Ureter (tissue), 1 donor: ENCODE results near the gene FGFR4. TPM values are rescaled to one million over a fixed set of nuclear protein-coding genes. Genes with fewer than 3 reads are reported as not detected.

Source experiments
- DNase-seq: peaks from one replicate; pipeline ENCODE4 v3.0.0-alpha.2; 2020; ENCODE audit warnings: low spot score
- total RNA-seq: library from RNA; stranded (reverse); gene quantifications from one replicate; pipeline ENCODE4 v1.2.4, GENCODE V29; 2023
- donor health status: DM: yes; HTN: yes; CAD: no.

The FGFR4 gene
- total RNA-seq, 1 donor from 2014 or later, result 6.4 TPM

DNA sequence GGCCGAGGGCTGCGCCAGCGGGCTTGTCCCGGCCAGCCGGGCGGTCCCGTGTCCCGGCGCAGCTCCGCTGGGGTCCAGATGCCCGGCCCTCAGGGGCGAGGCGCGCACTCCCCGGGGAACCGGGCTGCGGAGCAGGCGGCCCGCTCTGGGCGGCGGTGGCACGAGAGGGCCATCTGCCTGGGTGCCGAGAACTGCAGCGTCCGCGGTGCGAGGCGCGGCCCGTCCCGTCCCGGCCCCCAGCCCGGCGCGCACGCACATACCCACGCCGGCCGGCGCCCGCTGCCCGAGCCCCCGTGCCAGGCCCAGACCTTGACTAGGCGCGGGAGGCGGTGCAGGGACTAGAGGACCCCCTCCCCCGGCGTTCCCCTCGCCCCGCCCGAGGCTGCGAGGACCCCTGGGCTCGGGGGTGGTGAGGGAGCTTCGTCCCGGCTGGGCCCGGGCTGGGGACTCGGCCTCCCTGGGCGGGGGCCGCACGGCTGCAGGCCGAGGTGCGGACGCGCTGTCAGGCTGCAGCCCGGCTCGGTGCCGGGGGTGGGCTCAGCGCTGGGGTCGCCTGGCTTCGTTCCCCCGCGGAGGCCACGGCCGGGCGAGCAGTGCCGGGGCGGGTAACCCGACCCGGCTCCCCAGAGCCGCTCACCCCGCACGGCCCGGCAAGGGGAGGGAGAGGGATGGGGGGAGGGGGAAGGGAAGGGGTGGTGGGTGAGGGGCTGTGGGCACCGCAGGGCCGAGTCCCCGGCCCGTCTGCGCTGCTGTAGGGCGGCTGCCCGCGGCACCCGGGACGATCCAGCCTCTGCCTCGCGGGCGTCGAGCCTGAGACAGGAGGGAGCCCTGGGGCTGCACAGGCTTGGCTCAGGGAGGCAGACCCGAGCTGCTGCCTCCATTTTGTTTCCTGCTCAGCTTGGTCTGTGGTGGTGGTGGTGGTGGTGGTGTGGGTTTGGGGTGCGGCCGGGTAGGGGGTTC, 45.7 kb downstream of the FGFR4 start:
- DNase-seq, result no peak

DNA sequence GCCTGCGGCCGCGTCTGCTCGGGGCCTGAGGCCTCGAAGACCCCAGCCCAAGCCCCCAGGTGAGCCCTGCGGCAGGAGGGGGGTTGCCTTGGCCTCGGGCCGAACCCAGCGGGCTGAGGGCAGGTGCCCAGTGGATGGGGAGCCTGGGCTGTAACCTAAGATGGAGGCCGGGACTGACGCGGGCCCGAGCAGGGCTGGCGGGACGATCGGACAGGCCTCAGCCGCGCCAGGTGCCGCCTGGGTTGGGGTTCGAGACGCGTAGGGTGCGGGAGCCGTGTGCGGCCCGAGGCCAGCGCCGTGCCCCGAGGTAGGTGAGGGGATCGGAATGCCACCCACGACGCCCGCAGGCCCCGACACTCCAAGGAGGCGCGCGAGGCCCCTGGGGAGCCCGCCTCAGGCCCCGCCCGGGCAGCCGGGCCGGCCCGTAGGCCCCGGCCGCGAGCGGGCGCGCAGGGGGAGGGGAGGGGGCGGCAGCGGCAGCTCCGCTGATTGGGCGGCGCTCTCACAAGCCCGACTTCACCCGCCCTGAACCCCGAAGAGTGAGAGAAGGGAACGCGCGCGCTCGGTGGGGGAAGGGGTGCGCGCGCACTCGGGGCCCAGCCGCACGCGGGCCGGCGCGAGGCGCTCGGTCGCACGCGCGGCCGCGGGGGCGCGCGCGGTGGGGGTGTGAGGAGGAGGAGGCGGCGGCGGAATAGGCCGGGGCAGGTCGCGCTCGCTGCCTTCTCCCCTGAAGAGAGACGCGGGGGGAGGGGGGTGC, 46.6 kb downstream of the FGFR4 start, which contains the start of gene NSD1:
Gene NSD1, plus strand, starts transcription at position 678 of the 757 bp plus-strand sequence. CDS start 1,331 bp downstream, outside the sequence.
- peak; percentile 94 for DNase-seq

DNA sequence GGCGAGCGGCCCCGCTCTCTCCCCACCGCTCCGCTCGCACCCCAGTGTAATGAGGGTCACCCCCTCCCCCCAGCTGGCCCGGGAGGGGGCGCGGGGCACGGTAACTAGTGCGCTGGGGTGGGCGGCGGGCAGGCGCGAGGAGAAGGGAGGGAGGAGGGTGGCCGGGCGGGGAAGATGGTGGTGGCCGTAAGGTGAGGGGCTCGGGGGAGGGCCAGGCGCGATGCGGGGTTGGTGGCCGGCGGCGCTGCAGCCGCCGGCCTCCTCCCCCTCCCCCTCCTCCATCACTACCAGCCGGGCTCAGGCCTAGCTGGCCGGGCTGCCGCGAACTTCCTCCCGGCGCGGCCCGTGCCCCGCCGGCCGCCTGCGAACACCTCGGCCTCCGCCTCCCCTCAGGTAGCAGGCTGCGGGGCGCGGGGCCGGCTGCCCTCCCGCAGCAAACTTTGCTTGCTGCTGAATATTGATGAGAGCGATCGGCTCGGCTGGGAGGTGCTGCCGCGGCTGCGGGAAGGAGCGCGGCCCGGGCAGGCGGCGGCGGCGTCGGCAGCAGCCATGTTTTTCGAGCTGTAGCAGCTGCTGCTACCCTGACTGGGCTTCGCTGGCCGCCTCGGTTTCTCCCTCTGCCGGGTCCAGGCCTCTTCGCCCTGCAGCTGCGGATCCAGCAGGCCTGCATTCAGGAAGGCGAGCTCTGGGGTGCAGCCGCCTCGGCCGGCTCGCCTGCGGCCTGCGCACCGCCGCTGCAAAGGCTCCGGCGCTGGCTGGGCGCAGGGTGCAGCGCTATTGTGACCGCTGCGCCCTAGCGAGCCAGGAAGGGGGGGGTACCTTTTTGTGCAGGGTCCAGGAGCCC, 47.4 kb downstream of the FGFR4 start:
- no peak for DNase-seq

DNA sequence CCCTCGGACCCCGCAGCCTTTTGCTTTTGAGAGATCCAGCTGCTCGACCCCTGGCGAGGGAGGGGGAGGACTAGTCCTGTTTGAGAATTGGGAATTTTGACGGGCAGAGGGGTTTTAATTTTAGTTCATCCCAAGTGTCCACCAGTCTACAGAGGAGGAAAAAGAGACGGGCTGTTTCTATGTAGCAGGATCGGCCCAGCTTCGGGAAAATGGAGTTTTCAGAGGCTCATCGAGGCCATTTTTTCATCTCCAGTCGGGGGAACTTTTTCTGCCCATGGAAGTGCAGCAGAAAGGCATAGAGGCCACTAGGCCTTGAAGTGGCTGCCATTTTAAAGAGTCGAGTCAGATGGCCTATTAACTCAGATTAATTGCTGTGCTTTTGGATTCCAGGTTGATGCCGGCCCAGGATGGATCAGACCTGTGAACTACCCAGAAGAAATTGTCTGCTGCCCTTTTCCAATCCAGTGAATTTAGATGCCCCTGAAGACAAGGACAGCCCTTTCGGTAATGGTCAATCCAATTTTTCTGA, 48.0 kb downstream of the FGFR4 start:
- DNase-seq, result no peak

DNA sequence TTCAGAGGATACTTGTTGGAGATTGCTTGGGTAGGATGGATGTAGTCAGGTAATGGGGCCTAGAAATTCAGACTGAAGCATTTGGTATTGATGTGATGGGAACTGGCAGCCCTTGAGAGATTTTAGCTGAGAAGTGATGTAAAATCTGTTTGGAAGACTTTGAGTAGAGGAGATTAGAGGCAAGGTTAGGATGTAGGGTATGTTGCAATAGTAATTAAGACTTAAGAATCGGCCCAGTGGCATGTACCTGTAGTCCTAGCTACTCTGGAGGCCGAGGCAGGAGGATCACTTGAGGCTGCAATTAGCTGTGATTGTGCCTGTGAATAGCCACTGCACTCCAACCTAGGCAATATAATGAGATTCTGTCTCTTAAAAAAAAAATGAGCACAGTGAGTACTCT, 53.6 kb downstream of the FGFR4 start:
- no peak for DNase-seq

DNA sequence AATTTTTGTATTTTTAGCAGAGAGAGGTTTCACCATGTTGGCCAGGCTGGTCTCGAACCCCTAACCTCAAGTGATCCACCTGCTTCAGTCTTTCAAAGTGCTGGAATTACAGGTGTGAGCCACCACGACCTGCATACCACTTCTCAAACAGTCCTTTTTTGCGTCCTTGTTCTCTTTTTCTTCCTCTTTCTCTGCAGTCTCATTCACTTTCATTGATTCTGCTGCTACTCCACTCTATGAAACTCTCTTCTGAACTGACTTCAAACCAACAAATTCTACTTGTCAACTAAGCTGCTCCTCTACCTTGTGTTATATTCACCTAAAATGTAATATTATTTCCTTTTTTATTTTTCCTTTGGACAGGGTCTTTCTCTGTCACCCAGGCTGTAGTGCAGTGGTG, 54.8 kb downstream of the FGFR4 start:
- DNase-seq, result no peak

DNA sequence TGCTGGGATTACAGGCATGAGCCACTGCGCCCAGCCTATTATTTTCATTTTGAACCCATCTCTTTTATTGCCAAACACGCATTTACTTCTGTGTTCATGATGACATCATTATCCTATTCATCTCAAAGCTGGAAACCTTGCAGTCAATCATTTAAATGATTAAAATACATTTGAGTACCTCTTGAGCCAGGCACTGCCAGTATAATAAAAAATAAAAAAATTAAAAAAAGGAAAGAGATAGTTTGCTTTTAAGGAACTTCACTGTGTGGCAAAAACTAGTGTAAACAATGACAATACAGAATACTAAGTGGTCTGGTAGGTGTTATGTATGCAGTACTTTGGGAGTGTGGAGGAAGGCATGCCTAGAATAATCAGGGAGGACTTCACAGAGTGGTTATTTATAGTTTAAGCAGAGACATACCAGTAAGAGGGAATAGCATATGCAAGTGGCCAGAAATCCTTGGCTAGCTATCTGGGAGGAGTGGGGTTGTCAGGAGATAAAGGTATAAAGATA, 55.4 kb downstream of the FGFR4 start:
- no peak for DNase-seq

DNA sequence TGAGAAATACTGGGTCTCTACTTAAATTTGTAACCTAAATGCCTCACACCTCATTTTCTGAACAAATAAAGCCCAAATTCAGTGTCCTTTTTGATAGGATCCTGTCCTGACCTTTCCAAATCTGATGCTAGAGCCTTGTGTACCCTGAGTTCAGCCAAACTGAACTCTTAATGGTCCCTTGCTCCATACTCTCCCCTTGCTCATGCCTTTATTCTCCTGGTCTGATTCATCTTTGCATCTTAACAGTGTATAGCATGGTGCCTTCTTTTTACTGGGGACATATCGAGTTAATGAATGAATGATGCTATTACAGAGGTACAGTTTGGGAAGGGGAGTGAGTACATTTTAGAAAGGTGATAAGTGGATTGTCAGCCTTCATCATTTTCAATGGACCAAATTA, 56.1 kb downstream of the FGFR4 start:
- no peak for DNase-seq

DNA sequence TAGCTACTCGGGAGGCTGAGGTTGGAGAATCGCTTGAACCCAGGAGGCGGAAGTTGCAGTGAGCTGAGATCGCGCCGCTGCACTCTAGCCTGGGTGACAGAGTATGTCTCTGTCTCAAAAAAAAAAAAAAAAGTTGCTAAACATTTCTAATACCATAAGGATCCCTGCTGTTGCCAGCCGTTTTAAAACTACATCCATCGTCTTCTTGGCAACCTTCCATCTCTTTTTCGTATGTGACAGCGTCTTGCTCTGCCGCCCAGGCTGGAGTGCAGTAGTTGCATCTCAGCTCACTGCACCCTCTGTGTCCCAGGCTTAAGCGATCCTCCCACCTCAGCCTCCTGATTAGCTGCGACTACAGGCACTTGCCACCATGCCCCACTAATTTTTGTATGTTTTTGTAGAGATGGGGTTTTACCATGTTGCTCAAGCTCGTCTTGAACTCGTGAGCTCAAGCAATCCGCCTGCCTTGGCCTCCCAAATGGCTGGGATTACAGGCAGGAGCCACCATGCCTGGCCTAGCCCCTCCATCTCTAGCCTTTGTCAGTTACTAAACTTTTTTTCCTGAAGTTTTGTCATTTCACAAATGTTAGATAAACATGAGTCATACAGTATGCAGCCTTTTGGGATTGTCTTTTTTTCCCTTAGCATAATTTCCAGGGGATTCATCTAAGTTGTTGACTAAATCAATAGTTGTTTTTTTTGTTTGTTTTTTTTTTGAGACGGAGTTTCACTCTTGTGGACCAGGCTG, 60.4 kb downstream of the FGFR4 start:
- DNase-seq, result no peak

Other genes starting within 250 kb of the FGFR4 start
- gene HK3, start 187.6 kb upstream of the FGFR4 start, total RNA-seq, result 5.6 TPM
- gene UIMC1, start 80.1 kb upstream of the FGFR4 start, total RNA-seq, result 52.5 TPM
- gene ZNF346, start 64.2 kb upstream of the FGFR4 start, total RNA-seq, result 26.2 TPM
- 118 TPM for gene NSD1, start 46.9 kb downstream of the FGFR4 start, total RNA-seq
- gene RAB24, start 216.8 kb downstream of the FGFR4 start, total RNA-seq, result 14.9 TPM
- gene PRELID1, start 216.9 kb downstream of the FGFR4 start, total RNA-seq, result 121 TPM
- 7.8 TPM for gene MXD3, start 225.0 kb downstream of the FGFR4 start, total RNA-seq